GM10266 (cell line): ENCODE measurements around the gene ACAN.
A peak's percentile ranks its signal among the peaks of the same experiment; 100 is the strongest.

Source experiments
- DNase-seq: peaks from one replicate; pipeline ENCODE4 v3.0.0; 2012; ENCODE audit errors: extremely low spot score
- TF ChIP-seq, protein P1 (sequence below): IDR thresholded peaks from 2 replicates; pipeline ENCODE4 v1.5.1; 2012; ENCODE audit warnings: mild to moderate bottlenecking, low read depth; ENCODE audit not compliant: control insufficient read depth, insufficient read depth; ENCODE audit errors: missing control alignments

Gene ACAN

DNA sequence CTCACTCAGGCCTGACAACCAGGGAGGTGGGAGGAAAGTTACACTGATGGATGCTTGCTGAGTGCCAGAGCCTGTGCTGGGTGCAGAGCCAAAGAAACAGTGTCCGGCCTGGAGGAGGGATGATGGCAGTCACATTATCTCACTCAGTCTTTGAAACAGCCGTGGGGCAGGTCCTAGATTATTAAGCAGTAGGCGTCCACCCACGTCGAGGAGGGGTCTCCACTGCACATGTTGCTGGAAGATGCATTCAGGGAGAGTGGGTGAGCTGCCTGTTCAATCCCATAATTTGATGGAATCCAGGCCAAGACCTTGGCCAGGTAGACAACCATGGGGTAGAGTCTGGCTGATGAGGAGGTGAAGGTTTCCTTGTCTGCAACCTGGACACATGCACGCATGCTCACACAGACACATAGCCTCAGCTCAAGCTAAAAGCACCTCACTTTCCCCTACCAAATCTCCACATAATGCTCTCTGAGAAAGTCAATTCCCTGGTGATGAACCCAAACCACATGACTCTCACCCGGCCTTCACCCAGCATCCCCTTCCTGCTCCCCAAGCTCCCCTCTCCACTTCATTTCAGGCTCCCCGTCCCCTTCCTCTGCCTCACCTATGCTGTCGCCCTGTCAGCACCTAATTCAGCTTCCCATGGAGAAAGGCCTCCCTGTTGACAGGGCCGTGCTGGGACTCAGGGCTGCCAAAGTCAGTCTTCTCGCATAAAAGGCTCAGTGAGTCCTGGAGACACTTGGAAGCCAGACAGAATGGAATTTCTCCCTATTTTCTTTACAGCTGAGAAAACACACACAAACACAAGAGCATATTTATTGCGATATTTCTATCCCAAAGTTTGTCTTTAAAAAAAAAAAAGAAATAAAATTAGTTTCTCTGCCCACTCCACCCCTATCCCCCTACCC is 29.8 kb downstream of the ACAN start:
- no peak for DNase-seq
- TF ChIP-seq, protein P1, sequence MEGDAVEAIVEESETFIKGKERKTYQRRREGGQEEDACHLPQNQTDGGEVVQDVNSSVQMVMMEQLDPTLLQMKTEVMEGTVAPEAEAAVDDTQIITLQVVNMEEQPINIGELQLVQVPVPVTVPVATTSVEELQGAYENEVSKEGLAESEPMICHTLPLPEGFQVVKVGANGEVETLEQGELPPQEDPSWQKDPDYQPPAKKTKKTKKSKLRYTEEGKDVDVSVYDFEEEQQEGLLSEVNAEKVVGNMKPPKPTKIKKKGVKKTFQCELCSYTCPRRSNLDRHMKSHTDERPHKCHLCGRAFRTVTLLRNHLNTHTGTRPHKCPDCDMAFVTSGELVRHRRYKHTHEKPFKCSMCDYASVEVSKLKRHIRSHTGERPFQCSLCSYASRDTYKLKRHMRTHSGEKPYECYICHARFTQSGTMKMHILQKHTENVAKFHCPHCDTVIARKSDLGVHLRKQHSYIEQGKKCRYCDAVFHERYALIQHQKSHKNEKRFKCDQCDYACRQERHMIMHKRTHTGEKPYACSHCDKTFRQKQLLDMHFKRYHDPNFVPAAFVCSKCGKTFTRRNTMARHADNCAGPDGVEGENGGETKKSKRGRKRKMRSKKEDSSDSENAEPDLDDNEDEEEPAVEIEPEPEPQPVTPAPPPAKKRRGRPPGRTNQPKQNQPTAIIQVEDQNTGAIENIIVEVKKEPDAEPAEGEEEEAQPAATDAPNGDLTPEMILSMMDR = no peak

- no peak for DNase-seq
- TF ChIP-seq, protein P1 = no peak
These were observed 30.5 kb downstream of the ACAN start for GRCh38 chr15:88833731-88834100.

DNA sequence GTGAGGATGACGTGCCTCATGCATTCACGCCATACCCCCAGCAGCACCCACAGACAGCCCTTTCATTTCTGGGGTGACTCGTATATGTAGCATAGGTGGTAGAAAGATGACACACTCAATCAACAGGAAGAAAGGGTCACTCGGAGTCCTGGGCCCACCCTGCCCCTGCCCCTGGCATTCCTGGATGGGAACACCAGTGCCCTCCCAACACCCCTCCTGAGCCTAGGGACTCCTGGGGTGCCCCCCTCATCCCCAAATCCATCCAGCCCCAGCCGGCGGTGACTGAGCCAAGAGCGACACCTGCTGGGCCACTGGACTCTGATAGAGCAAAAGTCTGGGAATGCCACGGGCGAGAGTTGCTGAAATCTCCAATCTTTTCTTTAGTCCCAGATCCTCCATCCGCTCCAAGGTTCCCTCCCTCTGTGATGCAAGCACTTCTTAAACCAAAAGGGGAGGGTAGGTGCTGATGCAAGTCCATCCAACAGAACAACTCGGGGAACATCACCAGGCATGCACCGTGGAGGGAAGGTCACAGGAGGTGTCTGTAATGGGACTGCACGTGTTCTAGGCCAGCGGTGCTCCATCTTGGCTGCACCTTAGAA is 31.1 kb downstream of the ACAN start:
- TF ChIP-seq, protein P1 = peak; percentile 62
- no peak for DNase-seq

- DNase-seq = no peak
- TF ChIP-seq, protein P1 = no peak
These were observed 31.9 kb downstream of the ACAN start for GRCh38 chr15:88835119-88835518.

GRCh38 chr15:88835646-88836045 is 32.4 kb downstream of the ACAN start:
- TF ChIP-seq, protein P1 = no peak

GRCh38 chr15:88838667-88839066 is 35.4 kb downstream of the ACAN start:
- TF ChIP-seq, protein P1 = no peak
- DNase-seq = no peak

More at GRCh38 chr15:88835646-88836045, 32.4 kb downstream of the ACAN start:
- DNase-seq = no peak

- DNase-seq = no peak
- TF ChIP-seq, protein P1 = no peak
These were observed 35.9 kb downstream of the ACAN start for GRCh38 chr15:88839146-88839545.
